HCT116 (cell line): ENCODE data around the gene DTYMK. TPM values are rescaled to one million over a fixed set of nuclear protein-coding genes. Genes with fewer than 3 reads are reported as not detected.

Experiments
- ATAC-seq: fragments of 200-7000 bp; cut with Tn5 transposase; 2 replicates; pipeline ENCODE4 v1.9.1; 2020; ENCODE audit warnings: mild to moderate bottlenecking, moderate library complexity
- BruUV-seq: library from RNA; stranded (reverse); fragments of 400-500 nt; replicated peaks from 2 replicates; lab custom pipeline; 2021; lab: Mats Ljungman, UMichigan
- CTCF ChIA-PET: fragments of 300-600 bp; sonication (Branson Sonifier 250); formaldehyde crosslinking; loops from one replicate; lab custom pipeline; 2021; ENCODE audit warnings: antibody characterized with exemption; lab: Charles Lee
- POLR2A ChIA-PET: fragments of 300-600, 350-600 bp; sonication (Branson Sonifier 250); formaldehyde crosslinking; loops from one replicate; lab custom pipeline; 2021; ENCODE audit warnings: antibody characterized with exemption; lab: Charles Lee
- RAD21 ChIA-PET, 2 experiments: fragments of 300-600 bp; sonication (Branson Sonifier 250); formaldehyde crosslinking; loops; one replicate each; lab custom pipeline; 2023; ENCODE audit warnings: low total read pairs in 2 of 2; ENCODE audit not compliant: uncharacterized antibody in 2 of 2, unreplicated experiment in 2 of 2, low non-redundant PET in 1 of 2; lab: Charles Lee
- DNase-seq: peaks from one replicate; pipeline ENCODE4 v3.0.0-alpha.2; 2010; ENCODE audit warnings: low read depth, low spot score
- H2AFZ ChIP-seq: fragments of 200-600 bp; shearing (Covaris generic), sonication (generic); 2 replicates; pipeline ENCODE4 v1.6.1; 2017; ENCODE audit warnings: low read depth, mixed run types, mixed read lengths, antibody characterized with exemption, low read length; ENCODE audit not compliant: poor library complexity, severe bottlenecking
- H3K27ac ChIP-seq: 2 replicates; pipeline ENCODE4 v1.5.1; 2012; ENCODE audit warnings: low read depth, low read length
- H3K27me3 ChIP-seq: fragments of 200-600 bp; sonication (generic); 2 replicates; pipeline ENCODE4 v1.6.1; 2016; ENCODE audit warnings: mixed run types, low read length, mixed read lengths; ENCODE audit not compliant: insufficient read depth
- H3K36me3 ChIP-seq, 2 experiments: fragments of 200-500 bp in 1 of 2; fragments of 200-600 bp in 1 of 2; sonication (Bioruptor generic) in 1 of 2; sonication (generic) in 1 of 2; 2 replicates each; pipeline versions ENCODE4 v1.5.1 to v1.6.1; 2014 to 2016; ENCODE audit warnings: low read length in 2 of 2, inconsistent platforms in 1 of 2, mixed read lengths in 1 of 2, mixed run types in 1 of 2; ENCODE audit not compliant: insufficient read depth in 2 of 2, control insufficient read depth in 1 of 2
- H3K4me1 ChIP-seq, 2 experiments: fragments of 200-600 bp in 1 of 2; sonication (generic) in 1 of 2; 2 replicates each; pipeline versions ENCODE4 v1.5.1 to v1.6.1; 2012 to 2017; ENCODE audit warnings: low read length in 2 of 2, inconsistent platforms in 1 of 2, mild to moderate bottlenecking in 1 of 2, mixed read lengths in 1 of 2, mixed run types in 1 of 2, moderate library complexity in 1 of 2; ENCODE audit not compliant: insufficient read depth in 2 of 2, control insufficient read depth in 1 of 2
- H3K4me2 ChIP-seq: fragments of 200-600 bp; sonication (generic); 2 replicates; pipeline ENCODE4 v1.6.1; 2017; ENCODE audit warnings: mixed run types, low read length, mixed read lengths
- H3K4me3 ChIP-seq, 2 experiments: fragments of 200-600 bp in 1 of 2; sonication (generic) in 1 of 2; replicated peaks in 1 of 2; 2 replicates each; pipeline ENCODE4 v1.5.1; 2011 to 2016; ENCODE audit warnings: low read length in 2 of 2, control low read depth in 1 of 2, low read depth in 1 of 2, mild to moderate bottlenecking in 1 of 2, mixed read lengths in 1 of 2, mixed run types in 1 of 2
- H3K79me2 ChIP-seq: fragments of 200-600 bp; sonication (generic); 2 replicates; pipeline ENCODE4 v1.6.1; 2017; ENCODE audit warnings: mild to moderate bottlenecking, mixed run types, low read length, moderate library complexity, mixed read lengths; ENCODE audit not compliant: insufficient read depth
- H3K9ac ChIP-seq: fragments of 200-600 bp; sonication (generic); 2 replicates; pipeline ENCODE4 v1.6.1; 2016; ENCODE audit warnings: low read length, mixed read lengths
- H3K9me2 ChIP-seq: fragments of 200-600 bp; sonication (generic), shearing (Covaris generic); 2 replicates; pipeline ENCODE4 v1.6.1; 2017; ENCODE audit warnings: mixed run types, mild to moderate bottlenecking, moderate library complexity; ENCODE audit not compliant: insufficient read depth
- H3K9me3 ChIP-seq, 2 experiments: fragments of 200-500 bp in 1 of 2; fragments of 200-600 bp in 1 of 2; sonication (Bioruptor generic) in 1 of 2; sonication (generic) in 1 of 2; 2 replicates each; pipeline ENCODE4 v1.6.1; 2014 to 2017; ENCODE audit warnings: low read length in 2 of 2, mixed read lengths in 2 of 2, inconsistent platforms in 1 of 2, low read depth in 1 of 2, mild to moderate bottlenecking in 1 of 2, mixed run types in 1 of 2, moderate library complexity in 1 of 2; ENCODE audit not compliant: control insufficient read depth in 1 of 2, insufficient read depth in 1 of 2
- H4K20me1 ChIP-seq: fragments of 200-600 bp; sonication (generic), shearing (Covaris generic); 2 replicates; pipeline ENCODE4 v1.6.1; 2017; ENCODE audit warnings: mixed run types, mild to moderate bottlenecking, moderate library complexity; ENCODE audit not compliant: insufficient read depth
- CBX3 ChIP-seq: IDR thresholded peaks from 2 replicates; pipeline ENCODE4 v1.6.1; 2012; ENCODE audit warnings: low read depth
- EGR1 ChIP-seq: IDR thresholded peaks from 2 replicates; pipeline ENCODE4 v1.6.1; 2012; ENCODE audit warnings: low read depth
- ELF1 ChIP-seq: IDR thresholded peaks from 2 replicates; pipeline ENCODE4 v1.6.1; 2012; ENCODE audit warnings: low read depth, borderline replicate concordance
- POLR2A ChIP-seq: IDR thresholded peaks from 2 replicates; pipeline ENCODE4 v1.7.0; 2011; ENCODE audit warnings: borderline replicate concordance; ENCODE audit not compliant: insufficient read depth, insufficient read length; ENCODE audit errors: extremely low read depth
- POLR2AphosphoS5 ChIP-seq: IDR thresholded peaks from 2 replicates; pipeline ENCODE4 v1.6.1; 2011; ENCODE audit warnings: mild to moderate bottlenecking, low read depth, low read length, moderate library complexity
- SIN3A ChIP-seq: IDR thresholded peaks from 2 replicates; pipeline ENCODE4 v1.6.1; 2012; ENCODE audit warnings: low read depth
- SP1 ChIP-seq: IDR thresholded peaks from 2 replicates; pipeline ENCODE4 v1.6.1; 2012; ENCODE audit warnings: low read depth
- SRF ChIP-seq: IDR thresholded peaks from 2 replicates; pipeline ENCODE4 v1.6.1; 2012; ENCODE audit warnings: low read depth
- YY1 ChIP-seq: IDR thresholded peaks from 2 replicates; pipeline ENCODE4 v1.6.1; 2011; ENCODE audit warnings: low read length, low read depth, moderate library complexity, mild to moderate bottlenecking; ENCODE audit not compliant: insufficient replicate concordance; ENCODE audit errors: extremely low read depth
- intact Hi-C: fragments of 100-400 bp; cut with micrococcal nuclease; formaldehyde crosslinking; loops from 2 replicates; pipeline ENCODE4 v1.10.0; 2022
- total RNA-seq: library from RNA; stranded (reverse); gene quantifications from one replicate; pipeline ENCODE4 v1.2.1, GENCODE V29; 2021; ENCODE audit not compliant: unreplicated experiment
- TF ChIP-seq, protein P1 (sequence below): IDR thresholded peaks from 2 replicates; pipeline ENCODE4 v1.6.1; 2011; ENCODE audit warnings: mild to moderate bottlenecking, low read length, moderate library complexity; ENCODE audit not compliant: insufficient replicate concordance; ENCODE audit errors: extremely low read depth
- TF ChIP-seq, protein P2 (sequence below), 3 experiments: fragments of 200-600 bp in 1 of 3; sonication (generic) in 1 of 3; IDR thresholded peaks in 2 of 3; conservative IDR thresholded peaks in 1 of 3; 2 replicates each; pipeline ENCODE4 v1.5.1; 2012 to 2017; ENCODE audit warnings: low read depth in 2 of 3, low read length in 2 of 3, antibody characterized with exemption in 1 of 3, borderline replicate concordance in 1 of 3, control low read depth in 1 of 3, mild to moderate bottlenecking in 1 of 3, mixed read lengths in 1 of 3, mixed run types in 1 of 3, moderate library complexity in 1 of 3; ENCODE audit not compliant: insufficient read depth in 1 of 3
- TF ChIP-seq, protein P3 (sequence below): IDR thresholded peaks from 2 replicates; pipeline ENCODE4 v1.6.1; 2012
- TF ChIP-seq, protein P4 (sequence below): IDR thresholded peaks from 2 replicates; pipeline ENCODE4 v1.6.1; 2012; ENCODE audit warnings: low read depth

The DTYMK gene
- total RNA-seq, 1 experiment from 2014 or later, result 83.3 TPM

DNA sequence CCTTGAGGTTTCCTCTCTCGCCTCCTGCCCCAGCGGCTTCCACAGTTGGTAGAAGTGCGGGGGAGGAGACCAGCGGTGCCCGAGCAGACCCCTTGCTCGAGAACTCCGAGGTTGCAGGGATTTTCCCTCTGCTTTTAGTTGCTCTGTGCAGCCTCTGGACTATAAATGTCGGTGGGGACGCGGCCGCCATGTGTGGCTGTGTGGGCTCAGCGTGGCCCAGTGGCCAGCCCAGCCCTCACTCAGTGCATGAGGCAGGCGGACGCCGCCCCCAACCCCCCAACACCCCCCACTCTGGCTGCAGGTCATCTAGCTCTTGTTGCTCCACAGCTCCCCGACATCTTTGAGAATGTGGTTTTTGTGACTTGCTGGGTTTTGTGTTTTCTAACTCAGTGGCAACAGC lies 32.5 kb upstream of the DTYMK start (continued):
- TF ChIP-seq, protein P1, sequence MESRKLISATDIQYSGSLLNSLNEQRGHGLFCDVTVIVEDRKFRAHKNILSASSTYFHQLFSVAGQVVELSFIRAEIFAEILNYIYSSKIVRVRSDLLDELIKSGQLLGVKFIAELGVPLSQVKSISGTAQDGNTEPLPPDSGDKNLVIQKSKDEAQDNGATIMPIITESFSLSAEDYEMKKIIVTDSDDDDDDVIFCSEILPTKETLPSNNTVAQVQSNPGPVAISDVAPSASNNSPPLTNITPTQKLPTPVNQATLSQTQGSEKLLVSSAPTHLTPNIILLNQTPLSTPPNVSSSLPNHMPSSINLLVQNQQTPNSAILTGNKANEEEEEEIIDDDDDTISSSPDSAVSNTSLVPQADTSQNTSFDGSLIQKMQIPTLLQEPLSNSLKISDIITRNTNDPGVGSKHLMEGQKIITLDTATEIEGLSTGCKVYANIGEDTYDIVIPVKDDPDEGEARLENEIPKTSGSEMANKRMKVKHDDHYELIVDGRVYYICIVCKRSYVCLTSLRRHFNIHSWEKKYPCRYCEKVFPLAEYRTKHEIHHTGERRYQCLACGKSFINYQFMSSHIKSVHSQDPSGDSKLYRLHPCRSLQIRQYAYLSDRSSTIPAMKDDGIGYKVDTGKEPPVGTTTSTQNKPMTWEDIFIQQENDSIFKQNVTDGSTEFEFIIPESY, result no peak
- no peak for TF ChIP-seq SRF
- TF ChIP-seq, protein P2, sequence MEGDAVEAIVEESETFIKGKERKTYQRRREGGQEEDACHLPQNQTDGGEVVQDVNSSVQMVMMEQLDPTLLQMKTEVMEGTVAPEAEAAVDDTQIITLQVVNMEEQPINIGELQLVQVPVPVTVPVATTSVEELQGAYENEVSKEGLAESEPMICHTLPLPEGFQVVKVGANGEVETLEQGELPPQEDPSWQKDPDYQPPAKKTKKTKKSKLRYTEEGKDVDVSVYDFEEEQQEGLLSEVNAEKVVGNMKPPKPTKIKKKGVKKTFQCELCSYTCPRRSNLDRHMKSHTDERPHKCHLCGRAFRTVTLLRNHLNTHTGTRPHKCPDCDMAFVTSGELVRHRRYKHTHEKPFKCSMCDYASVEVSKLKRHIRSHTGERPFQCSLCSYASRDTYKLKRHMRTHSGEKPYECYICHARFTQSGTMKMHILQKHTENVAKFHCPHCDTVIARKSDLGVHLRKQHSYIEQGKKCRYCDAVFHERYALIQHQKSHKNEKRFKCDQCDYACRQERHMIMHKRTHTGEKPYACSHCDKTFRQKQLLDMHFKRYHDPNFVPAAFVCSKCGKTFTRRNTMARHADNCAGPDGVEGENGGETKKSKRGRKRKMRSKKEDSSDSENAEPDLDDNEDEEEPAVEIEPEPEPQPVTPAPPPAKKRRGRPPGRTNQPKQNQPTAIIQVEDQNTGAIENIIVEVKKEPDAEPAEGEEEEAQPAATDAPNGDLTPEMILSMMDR (IDR thresholded peaks at IDR 0.05 in 2 of 3, conservative IDR thresholded peaks at IDR 0.05 in 1 of 3; ENCODE audit: borderline replicate concordance in 1 of 3, insufficient read depth in 1 of 3, low read depth in 2 of 3, low read length in 2 of 3), result no peak

DNA sequence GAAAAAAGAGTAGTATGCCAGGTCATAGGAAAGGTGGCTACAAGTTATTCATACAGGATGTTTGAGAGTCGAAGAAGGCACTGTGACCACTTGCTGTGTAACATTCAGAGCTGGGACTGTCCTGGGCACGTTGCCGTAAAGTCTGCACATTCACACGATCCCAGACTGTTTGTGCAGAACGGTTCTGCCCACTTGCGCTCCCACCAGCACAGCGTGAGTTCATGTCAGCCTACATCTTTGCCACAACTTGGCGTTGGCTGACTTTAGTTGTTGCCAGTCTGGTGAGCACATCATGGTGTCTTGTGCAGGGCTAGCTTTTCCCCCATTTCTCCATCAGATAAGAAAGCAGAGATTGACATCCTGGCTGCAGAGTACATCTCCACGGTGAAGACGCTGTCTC lies 22.3 kb upstream of the DTYMK start:
- Histone ChIP-seq H3K4me2 (no peak overlapping the region), H3K4me3 (no peak overlapping the region), H3K27ac (no peak overlapping the region), H3K27me3 (no peaks in the 10 kb centered on the region), H3K79me2 (peaks cover 14% of the 10 kb centered on the region), H2AFZ (no peak overlapping the region), H3K4me1 (peaks cover 0 to under 1% of the 10 kb centered on the region in 2 experiments; a peak in 2 of 4 replicates), H3K36me3 (peaks cover 40 to 52% of the 10 kb centered on the region in 2 experiments), H3K9ac (no peak overlapping the region), H4K20me1 (no peaks in the 10 kb centered on the region), H3K9me3 (peaks cover 5 to 6% of the 10 kb centered on the region in 2 experiments; a peak in 1 of 4 replicates), H3K9me2 (no peaks in the 10 kb centered on the region)
- BruUV-seq, result no TSS peak
- ChIA-PET CTCF (no interaction called here), POLR2A (no interaction called here), RAD21 (no interaction called here)
- DNase-seq, result no peak
- intact Hi-C loops, result no loop called here
- TF ChIP-seq, protein P2 (IDR thresholded peaks at IDR 0.05 in 2 of 3, conservative IDR thresholded peaks at IDR 0.05 in 1 of 3; ENCODE audit: borderline replicate concordance in 1 of 3, insufficient read depth in 1 of 3, low read depth in 2 of 3, low read length in 2 of 3), result no peak
- TF ChIP-seq, protein P3, sequence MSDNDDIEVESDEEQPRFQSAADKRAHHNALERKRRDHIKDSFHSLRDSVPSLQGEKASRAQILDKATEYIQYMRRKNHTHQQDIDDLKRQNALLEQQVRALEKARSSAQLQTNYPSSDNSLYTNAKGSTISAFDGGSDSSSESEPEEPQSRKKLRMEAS, result no peak
- no peak for TF ChIP-seq SIN3A
- no peak for TF ChIP-seq SRF
- TF ChIP-seq POLR2A, result no peak
- no peak for TF ChIP-seq EGR1
- TF ChIP-seq POLR2AphosphoS5, result no peak
- no peak for TF ChIP-seq CBX3
- TF ChIP-seq ELF1, result no peak
- no peak for TF ChIP-seq SP1
- TF ChIP-seq YY1, result no peak
- TF ChIP-seq, protein P4, sequence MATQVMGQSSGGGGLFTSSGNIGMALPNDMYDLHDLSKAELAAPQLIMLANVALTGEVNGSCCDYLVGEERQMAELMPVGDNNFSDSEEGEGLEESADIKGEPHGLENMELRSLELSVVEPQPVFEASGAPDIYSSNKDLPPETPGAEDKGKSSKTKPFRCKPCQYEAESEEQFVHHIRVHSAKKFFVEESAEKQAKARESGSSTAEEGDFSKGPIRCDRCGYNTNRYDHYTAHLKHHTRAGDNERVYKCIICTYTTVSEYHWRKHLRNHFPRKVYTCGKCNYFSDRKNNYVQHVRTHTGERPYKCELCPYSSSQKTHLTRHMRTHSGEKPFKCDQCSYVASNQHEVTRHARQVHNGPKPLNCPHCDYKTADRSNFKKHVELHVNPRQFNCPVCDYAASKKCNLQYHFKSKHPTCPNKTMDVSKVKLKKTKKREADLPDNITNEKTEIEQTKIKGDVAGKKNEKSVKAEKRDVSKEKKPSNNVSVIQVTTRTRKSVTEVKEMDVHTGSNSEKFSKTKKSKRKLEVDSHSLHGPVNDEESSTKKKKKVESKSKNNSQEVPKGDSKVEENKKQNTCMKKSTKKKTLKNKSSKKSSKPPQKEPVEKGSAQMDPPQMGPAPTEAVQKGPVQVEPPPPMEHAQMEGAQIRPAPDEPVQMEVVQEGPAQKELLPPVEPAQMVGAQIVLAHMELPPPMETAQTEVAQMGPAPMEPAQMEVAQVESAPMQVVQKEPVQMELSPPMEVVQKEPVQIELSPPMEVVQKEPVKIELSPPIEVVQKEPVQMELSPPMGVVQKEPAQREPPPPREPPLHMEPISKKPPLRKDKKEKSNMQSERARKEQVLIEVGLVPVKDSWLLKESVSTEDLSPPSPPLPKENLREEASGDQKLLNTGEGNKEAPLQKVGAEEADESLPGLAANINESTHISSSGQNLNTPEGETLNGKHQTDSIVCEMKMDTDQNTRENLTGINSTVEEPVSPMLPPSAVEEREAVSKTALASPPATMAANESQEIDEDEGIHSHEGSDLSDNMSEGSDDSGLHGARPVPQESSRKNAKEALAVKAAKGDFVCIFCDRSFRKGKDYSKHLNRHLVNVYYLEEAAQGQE, result no peak
- no peak for ATAC-seq
